Cerebellar cortex (tissue), 1 donor: Measurements from ENCODE around the gene ELK1.
"Not testable (repeated sequence)": the region's sequence is repeated elsewhere in the genome, so short reads cannot be mapped to it uniquely, and the experiment has no call there.

Source experiments
- DNase-seq: peaks from one replicate; pipeline ENCODE4 v3.0.0-alpha.2; 2015; ENCODE audit warnings: low spot score

Gene ELK1

DNA sequence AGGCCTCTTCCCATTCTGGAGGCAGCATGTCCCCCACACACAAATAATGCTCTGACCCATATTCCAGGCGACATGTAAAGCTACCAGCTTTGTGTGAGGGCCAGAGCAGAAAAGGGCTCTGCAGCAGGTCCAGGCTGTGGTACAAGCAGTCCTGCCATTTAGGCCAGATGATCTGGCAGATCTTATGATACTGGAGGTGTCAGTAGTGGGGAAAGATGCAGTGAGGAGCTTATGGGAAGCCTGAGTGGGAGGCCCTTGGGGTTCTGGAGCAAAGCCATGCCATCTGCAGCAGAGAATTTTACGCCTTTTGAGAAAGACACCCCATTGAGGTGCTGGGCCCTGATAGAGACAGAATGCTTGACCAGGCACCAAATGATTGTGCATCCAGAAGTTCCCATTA is 38.4 kb downstream of the ELK1 start:
- peak; percentile 72 for DNase-seq

DNA sequence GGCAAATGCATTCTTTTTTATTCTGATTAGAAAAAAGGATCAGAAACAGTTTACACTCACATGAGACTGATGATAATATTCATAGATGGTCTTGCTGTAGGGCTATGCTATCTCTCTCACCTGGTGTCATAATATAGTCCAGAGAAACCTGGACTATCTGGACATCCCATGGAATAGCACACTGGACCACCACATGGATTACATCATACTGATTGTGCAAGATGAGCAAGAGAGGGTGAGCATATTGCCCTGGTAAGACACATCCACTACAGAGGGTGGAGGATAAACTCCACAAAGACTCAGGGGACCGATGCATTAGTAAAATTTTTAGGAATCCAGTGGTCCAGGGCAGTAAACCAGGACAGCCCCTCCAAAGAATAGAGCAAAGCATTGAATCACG is 38.9 kb downstream of the ELK1 start:
- no peak for DNase-seq

DNA sequence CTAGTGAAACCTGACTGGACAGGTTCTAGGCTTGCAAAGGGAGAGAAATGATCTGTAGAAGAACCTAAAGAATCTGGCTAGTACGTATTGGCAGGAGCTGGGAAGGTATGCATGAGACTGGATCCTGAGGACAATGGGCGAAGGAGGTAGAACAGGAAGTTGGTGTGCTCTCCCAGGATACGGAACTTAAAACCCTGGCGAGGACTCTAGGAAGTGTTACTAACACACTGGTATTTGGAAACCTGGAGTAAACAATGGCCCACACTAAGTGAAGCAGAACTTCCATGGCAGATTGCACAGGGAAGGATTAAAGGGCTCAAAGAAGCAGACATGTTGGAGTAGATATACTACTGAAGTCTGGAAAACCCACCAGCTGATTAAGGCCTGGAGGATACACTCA is 39.9 kb downstream of the ELK1 start:
- DNase-seq: no peak

DNA sequence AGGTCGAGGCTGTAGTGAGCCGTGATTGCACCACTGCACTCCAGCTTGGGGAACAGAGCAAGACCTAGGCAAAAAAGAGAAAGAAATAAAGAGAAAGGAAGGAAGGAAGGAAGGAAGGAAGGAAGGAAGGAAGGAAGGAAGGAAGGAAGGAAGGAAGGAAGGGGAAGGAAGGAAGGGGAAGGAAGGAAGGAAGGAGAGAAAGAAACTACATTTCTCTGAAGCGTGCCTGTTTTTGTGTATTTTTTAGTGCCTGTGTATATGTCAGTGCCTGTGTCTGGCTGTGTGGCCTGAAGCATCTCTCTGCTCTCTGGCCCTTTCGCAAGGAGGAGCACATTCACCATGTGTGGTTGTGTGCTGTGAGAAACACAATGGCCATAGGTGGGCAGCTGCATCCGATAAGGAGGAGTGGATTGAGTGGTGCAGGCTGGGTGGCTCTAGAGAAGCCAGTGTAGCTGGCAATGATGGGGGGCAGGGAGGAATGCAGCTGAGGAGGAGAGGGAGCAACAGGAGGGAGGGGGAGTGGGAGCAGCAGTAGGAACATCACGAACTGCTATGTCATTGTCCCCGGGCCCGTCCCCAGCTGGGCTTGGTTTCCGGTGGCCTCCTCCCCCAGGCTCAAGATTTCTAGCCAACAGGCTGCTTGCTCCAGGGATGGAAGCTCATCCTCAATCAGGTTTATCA is 42.1 kb downstream of the ELK1 start:
- DNase-seq: no peak

DNA sequence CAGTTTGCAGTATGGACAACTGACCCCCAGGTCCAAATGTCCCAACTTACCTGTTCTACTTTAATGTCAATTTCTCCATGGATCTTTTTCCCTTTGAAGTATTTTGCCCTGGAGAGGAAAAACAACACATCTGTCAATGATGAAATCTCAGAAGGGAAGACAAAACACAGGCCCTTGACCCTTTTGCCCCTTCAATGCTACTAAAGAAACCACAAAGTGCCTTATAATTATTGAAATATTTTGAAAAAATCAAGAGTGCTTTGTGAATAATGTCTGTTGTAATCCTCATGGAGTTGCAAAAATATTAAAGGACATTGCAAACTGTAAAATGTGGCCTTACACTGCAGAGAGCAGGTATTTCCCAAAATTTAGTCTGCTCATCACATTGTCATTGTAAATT is 43.3 kb downstream of the ELK1 start:
- no peak for DNase-seq

DNA sequence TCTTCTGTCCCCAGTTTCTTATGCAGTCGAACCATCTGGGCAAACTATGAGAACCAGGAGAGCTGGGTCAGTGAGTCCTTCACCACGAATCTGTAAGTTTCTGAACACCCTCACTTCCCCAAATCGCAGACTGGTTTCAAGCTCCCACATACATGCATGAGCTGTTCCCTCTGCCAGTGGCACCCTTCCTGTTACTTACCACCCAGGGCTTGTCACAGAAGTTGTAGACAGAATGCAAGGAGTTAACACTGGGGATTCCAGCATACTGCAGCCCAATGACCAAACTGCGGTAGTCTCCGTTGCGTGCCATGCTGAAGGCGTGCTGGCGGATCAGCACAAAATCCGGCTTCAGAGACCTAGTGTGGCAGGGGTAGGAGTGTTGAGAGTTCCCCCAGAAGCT is 45.3 kb downstream of the ELK1 start:
- no peak for DNase-seq

DNA sequence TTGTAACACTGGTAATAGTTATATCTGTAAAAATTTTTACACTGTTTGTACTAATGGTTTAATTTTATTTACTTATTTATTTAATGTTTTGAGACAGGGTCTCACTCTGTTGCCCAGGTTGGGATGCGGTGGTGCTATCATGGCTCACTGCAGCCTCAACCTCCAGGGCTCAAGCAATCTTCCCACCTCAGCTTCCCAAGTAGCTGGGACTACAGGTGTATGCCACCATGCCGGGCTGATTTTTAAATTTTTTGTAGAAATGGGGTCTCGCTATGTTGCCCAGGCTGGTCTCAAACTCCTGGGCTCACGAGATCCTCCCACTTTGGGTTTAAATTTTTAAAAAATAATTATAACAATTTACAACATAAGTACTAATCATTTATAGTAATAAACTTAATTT is 47.2 kb downstream of the ELK1 start:
- DNase-seq: not testable (repeated sequence)

DNA sequence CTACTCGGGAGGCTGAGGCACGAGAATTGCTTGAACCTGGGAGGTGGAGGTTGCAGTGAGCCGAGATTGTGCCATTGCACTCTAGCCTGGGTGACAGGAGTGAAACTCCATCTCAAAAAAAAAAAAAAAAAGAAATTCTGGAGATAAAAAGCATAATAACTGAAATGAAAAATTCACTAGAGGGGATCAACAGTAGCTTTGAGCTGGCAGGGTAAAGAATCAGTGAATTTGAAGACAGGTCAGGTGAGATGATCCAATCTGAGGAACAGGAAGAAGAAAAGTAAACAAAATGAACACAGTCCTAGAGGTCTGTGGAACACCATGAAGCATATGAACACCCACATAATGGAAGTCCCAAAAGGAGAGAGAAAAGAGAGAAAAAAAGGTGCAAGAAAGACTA is 53.1 kb downstream of the ELK1 start:
- DNase-seq: no peak

DNA sequence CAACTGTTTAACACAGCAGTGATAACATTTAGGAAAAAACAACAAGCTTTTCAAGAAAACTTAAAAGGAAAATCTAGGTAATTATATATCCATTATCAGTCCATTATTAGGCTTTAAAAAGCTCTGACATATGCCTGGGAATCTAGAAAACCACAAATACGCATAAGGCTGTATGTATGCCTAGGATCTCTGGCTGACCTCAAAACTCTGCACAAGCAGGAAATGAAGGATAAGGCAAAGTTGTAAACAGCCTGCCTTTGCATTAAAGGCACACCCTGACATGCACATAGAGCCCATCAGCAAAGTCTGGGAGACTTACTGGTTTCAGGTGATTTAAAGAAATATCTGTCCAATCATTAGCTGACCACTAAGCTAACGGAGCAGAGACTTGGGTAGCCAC is 54.1 kb downstream of the ELK1 start:
- no peak for DNase-seq

DNA sequence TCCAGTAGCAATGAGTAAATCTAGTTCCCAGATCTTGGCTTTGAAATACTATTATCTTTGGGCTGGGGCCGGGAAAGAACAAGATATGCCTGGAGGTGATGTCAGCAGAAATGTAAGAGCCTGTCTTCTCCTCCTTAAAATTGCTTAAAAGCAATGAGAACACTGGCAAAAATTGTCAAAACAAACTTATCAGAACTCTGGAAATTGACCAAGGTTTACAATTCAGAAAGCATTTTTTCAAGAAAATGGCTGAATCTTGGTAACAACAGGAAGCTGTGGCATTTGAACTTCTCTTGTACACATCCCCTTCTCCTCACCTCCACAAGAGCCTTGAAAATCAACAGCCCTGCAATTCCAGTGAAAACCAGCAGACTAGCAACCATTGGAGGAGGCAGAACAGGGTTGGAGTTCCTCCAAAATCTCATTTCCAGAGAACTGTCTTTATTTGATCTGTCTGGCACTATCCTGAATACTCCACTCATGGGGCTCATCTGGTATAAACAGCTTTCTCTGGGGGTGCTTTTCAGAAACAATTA is 54.6 kb downstream of the ELK1 start:
- no peak for DNase-seq

DNA sequence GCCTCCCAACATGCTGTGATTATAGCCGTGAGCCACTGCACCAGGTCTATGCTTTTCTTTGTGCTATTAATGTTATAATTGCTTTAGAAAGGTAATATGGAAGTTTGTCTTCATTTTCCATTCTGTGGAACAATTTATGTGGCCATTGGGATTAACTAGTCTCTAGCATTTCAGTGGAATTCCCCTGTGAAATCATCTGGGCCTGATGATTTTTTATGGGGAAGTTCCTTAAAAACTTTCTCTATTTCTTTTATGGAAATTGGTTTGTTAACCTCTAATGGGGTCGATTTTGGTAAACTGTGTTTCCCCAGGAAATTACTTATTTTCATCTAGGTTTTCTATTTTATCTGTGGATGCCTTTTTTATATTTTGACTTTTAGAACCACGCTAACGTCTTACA is 56.8 kb downstream of the ELK1 start:
- no peak for DNase-seq

DNA sequence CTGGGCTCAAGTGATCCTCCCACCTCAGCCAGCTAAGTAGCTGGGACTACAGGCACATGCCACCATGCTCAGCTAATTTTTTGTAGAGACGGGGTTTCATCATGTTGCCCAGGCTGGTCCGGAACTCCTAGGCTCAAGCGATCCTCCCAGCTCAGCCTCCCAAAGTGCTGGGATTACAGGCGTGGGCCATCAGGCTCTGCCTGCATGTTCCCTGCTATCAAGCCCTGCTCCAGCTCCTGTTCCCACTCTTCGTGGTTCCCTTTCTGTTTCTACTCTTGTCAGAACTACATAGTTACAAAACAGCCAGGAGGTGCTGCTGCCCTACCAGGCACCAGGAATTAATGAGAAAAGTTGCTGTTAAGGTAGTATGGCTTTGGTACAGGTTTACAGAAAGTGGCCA is 59.4 kb downstream of the ELK1 start:
- DNase-seq: no peak

DNA sequence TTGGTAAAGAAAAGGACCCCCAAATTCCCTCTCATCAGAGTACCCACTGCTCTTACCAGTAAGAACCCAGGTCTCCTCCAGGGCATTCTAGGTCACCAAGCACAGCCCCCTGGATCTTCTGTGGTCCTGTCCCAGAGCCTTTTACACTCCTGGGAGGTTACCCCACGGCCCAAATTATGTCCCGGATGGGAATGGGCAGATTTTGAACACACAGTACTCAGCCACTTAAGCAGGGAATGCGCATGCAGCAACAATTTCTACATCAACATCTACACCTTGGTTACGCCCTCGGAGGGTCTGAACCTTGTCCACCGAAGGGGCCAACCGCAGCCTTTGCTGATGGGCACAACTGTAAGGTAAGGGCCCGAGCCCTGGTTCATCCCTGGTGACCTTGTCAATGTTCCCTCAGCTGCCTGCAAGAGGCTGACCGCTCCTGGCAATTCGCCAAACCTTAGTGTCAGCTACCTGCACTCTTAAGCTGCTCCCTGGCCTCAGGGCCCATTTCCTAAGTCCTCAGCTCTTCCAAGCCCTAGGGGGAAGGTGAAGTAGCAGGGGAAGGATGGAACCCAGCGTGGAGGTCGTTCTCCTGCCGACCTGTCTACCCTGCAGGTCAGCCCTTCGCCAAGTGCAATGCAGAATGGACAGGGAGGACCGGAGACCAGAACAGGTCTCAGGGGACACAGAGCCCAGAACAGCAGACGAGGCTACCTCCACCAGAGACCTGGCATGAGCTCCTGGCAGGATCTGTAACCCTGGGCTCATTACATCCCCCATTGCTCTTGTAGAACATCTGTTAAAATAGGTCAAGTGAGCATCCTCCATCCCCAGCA is 62.2 kb downstream of the ELK1 start:
- DNase-seq: no peak

DNA sequence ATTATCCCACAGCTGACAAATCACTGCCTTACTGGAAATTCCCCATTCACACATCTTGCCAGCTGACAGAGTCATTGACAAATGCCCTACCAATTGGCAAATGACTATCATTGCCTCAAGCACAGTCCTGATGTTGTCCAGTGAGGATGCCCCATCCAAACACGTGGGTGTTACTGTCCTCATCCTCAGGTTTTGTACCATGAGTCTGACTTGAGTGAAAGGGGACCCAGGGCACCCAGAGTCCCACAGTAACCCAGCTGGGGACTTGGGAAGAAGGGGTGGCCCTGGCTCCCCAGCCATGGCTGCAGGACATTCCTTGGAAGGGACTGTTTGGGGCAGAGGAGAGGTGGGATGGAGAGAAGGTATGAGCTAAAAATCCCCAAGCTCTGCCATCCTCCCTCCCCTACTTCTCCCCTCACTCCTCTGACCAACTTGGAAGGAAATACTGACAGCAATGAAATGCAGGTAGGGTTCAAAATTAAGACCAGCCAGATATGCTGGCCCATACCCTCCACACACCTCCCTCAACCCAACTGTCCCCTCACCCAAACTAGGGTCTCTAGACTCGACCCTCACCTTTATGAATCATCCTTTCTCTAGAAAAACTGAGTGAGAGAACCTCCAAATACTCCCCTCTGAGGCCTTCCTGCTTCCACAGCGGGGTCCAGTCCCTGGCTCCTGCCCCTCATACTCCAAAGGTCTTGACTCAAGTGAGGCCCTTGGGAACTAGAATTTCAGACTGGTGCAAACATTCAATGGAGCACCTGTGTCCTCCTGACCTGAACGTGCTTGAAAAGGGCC is 63.1 kb downstream of the ELK1 start:
- DNase-seq: no peak

DNA sequence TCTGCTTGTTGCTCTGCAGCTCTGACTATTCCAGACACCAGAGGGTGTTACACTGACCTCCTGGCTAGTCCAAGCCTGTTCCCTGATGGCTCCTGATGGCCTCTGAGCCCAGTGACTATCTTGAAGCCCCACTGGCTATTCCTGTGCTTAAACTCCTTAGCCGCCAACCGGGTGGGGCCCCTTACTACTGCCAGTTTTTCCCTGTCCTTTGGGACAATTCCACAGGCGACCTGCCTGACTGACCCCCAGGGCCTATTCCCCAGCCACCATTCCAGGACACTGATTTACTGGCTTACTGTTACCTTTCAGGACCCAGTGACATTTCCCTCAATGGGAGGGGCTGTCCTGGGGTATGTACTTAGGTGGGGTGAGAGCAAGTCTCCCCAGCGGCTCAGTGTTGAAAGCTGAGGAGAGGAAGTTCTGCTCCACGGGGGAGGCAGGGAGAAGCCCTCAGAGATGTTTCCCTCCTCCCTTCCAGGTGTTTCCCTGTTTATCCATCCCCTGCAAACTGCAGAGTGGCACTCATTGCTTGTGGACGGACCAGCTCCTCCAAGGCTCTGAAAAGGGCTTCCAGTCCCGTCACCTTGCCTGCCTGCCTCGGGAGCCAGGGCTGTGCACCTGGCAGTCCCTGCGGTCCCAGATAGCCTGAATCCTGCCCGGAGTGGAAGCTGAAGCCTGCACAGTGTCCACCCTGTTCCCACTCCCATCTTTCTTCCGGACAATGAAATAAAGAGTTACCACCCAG is 64.1 kb downstream of the ELK1 start:
- no peak for DNase-seq
